ENCODE data around the gene RBP5.

Gene RBP5

DNA sequence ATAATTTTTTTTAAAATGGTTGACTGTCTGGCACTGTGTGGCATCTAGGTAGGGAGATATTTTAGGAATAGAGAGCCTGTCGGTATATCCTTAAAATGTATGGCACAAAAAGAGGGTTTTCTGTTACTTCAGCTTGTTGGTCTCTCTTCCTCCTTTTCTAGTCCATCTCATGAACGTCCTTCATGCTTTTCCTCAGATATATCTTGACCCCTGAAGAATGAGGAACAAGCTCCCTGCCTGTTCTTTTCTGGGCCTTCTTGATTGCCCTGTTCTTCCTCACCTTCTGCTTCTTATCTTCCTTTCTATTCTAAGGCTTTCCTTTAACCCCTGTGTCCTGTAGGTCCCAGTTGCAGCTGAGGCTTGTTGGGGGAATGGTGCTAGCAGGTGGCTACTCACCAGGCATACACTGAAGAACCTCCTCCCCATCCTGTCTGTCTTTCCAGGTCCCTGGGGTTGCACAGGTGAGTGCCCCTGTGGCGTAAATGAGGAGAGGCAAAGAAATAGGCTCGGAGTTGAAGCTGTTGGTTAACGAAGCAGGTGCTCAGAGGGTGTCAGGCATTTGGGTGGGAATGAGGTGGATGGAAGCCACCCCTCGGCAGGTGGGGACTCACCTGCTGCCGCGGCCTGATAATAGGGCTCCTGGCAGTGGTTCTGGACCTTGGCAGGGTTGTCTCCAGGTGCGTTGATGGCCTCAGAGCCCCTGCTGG is 29.2 kb downstream of the RBP5 start:
- DNase-seq = no peak

GRCh38 chr12:7096979-7097378 is 31.7 kb downstream of the RBP5 start:
- DNase-seq = no peak

DNA sequence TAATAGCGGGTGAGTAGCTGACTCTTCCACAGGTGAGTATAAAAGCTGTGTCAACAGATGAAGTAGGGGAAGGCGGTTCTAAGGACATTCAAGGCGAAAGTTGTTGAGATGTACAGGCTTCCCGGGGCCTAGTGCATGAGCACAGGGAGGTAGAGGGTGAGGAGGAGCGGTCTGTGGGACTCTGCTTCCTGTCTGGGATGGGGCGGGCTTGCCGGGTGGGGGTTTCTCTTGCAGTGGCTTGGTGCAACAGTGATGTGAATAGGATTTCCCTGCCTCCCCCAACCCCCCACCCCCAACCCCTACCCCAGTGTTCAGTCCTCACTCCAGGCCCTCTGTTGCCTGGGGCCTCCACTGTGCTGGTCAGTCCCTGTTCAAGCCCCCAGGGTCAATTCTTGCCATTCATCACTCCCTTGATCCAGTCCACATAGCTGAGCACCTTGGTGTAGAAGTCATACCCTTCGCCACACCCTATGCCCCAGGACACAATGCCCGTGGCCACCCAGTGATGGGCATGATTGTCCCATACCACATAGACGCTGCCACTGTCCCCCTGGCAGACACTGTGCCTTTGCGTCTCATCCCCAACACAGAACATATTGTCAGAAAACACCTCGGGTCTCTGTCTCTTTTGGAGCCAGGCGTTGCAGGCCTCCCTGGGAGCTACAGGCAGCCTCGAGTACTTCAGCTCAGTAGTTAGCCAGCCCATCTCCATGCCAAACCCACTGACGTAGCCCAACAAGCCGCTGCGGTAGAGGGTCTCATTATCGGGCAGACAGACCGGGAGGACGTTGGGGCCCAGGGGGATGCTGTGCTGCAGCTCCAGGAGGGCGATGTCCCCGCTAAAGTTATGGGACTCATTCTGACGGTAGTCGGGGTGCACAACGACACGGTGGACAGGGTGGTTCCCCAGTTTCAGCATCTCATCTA is 32.4 kb downstream of the RBP5 start:
- no peak for DNase-seq

DNA sequence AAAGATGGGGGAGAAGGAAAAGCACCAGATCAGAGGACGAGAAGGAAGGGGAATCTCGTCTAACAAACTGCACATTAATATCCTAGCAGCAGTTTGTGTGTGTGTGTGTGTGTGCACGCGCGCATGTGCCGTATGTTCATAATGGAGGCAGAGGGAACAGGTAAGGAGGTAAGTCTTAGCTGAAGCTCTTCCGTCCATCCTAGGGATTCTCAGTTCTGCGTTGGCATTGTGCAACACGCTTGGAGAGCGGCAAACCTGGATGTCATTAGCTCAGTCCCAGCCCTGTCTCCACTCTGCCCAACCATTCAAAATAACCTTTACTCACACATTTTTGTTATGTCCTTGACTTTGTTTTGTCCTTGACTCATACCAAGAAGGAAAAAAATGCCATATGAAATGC is 34.8 kb downstream of the RBP5 start:
- DNase-seq = no peak

DNA sequence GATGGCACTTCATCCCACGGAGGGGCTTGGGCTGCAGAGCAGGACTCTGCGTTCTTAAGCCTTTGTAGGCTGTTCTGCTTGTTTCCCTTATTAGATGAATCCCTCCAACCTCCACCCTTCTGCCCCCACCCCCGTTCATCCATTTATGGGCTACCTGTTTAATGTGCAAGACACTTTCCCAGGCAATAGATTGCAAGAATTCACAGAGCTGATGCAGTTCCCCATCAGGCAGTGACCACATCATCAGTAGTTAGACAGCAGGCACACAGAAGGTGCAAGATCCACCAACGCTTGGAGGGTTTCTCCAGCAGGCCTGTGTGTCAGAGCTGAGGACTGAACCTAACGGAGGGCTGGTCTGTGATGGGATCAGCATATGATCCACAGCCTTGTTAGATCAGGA is 35.2 kb downstream of the RBP5 start:
- DNase-seq = no peak

GRCh38 chr12:7092986-7093460 is 35.7 kb downstream of the RBP5 start:
- DNase-seq = no peak

DNA sequence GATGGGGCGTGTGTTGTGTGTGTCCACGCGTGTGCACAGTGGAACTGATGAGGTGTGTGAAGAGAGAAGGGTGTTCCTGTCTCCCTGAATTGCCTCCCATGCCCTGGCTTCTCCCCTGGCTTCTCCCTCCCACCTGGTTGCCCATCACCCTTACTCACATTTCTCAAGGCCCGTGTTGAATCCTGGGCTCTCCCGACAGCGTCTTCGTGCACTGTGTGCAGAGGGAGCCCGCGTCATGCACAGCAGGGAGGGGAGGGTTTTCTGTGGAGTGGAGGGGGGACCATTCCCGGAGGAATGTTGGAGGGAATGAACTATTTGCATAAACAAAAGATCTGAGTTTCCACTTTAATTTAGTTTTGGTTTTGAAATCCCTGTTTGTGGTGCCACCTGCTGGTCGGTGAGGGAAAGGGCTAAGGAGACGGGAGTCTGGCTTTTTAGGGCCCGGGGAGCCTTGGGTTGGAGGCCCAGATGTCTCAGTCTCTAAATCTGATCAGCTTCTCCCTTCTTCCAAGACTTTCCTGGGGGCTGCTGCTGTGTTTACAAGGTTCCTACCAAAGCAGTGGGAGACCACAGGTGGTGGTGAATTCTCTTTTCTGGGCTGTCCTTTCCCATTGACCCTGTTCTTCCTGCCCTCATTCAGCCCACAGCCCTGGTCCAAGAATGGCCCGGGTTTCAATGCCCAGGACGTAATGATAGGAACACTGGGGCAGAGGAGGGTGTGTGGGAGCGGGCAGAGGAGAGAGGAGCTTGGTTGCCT is 36.3 kb downstream of the RBP5 start, which contains the start of gene C1R:
C1R (minus strand) TSS at position 217 of the 757 bp plus-strand sequence; CDS start at position 160, 57 bp downstream.
- DNase-seq = peak; percentile 82

GRCh38 chr12:7091660-7092228 is 36.9 kb downstream of the RBP5 start:
- no peak for DNase-seq

- no peak for DNase-seq
Observed at GRCh38 chr12:7091171-7091570, 37.5 kb downstream of the RBP5 start.

DNA sequence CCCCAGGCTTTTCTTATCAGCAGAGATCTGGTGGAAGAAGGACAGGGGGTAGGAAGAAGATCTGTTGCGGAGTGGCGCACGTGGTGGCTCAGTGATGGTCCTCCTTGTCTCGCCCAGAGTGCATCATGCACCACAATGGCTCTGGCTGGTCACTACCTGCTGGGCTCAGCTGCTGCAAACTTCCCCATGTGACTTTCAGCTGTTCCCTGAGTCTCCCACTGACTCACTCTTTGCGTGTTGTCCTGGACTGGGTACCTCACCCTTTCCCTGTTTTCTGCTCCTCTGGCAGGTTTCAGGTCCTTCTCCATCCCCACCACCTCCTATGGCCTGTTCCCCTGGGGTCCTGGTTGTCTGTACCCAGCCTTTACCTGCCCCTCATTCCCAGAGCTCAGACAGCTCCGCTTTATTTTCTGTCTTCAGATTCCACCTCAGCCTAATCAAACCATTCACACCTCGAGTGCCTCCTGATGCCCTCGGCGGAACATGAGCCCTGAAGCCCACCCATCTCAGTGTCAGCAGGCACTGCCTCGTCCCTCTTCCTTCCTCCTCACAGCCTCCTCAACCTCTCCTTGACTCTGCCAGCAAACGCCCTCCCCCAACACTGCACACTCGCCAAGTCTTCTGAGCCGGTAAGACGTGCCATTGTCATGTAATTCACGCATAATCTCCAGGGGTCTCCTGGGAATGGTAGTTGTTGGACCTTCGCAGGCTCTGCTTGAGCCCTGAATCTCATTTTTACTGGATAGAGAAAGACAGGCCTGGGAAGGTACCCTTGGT is 38.3 kb downstream of the RBP5 start:
- no peak for DNase-seq

- DNase-seq = no peak
Observed at GRCh38 chr12:7089196-7089871, 39.4 kb downstream of the RBP5 start.

GRCh38 chr12:7083125-7083524 is 45.6 kb downstream of the RBP5 start:
- no peak for DNase-seq

DNA sequence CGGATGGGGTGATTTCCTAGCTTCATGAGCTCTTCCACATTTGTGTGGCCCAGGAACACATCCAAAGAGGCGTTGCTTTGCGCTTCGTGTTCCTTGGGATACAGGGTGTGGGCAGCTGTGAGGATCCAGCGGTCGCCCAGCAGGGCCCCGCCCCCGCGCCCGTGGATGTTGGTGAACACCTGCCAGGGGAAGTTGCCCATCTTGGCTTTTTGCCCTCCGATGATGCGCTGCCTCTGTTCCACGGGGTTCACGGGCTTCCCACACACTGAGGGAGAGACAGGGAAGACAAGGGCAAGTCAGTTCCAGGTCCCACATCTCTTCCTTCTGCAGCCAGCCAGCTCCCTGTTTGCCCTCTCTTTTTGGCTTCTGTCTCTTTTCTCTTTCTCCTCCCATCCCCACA is 47.7 kb downstream of the RBP5 start:
- no peak for DNase-seq

GRCh38 chr12:7079826-7080125 is 48.9 kb downstream of the RBP5 start:
- DNase-seq = no peak

DNA sequence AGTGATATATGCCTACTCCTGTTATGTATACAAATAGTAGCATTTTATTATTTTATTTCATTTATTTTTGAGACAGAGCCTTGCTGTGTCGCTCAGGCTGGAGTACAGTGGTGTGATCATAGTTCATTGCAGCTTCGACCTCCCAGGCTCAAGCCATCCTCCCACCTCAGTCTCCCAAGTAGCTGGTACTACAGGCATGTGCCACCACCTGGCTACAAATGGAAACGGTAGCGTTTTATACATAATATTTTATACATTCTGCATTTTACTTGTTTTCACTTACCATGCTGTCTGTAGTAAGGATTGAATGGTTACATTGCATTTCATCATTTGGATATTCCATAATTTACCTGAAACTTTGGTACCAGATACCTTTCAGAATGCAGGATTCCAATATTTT is 50.5 kb downstream of the RBP5 start:
- no peak for DNase-seq

DNA sequence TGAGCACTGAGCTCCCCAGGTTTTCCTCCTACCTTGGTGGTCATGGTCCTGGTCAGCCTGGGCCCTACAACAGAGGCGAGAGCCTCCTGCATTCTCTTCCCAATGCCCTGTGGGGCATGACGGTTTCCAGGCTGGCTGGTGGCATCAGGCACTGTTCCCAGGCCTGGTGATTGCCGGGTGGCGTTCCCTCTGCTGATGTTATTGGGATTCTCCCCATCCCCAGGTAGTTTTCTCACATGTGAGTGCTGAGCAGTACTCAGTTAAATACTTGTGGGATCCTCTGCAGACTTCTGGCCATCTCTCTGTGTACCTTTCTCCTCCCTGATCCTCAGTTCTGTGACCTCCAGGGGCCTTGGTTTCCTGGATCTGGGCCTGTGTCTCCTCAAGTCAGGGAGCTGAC is 52.2 kb downstream of the RBP5 start:
- DNase-seq = no peak

- no peak for DNase-seq
Observed at GRCh38 chr12:7075939-7076338, 52.8 kb downstream of the RBP5 start.

DNA sequence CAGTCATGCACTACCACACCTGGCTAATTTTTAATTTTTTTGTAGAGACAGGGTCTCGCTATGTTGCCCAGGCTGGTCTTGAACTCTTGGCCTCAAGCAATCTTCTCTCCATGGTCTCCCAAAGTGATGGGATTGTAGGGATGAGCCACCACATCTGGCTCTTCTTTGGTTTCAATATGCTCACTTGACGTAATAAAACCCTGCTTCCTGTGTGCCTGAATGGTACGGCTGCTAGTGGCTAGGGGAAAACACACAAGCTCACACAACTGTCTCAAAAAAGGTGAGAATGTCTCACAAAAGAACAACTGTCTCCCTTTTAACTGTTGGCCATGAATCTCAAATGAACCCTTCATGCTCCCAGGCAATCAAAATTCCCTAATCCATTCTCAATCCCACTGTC is 53.2 kb downstream of the RBP5 start:
- no peak for DNase-seq

DNA sequence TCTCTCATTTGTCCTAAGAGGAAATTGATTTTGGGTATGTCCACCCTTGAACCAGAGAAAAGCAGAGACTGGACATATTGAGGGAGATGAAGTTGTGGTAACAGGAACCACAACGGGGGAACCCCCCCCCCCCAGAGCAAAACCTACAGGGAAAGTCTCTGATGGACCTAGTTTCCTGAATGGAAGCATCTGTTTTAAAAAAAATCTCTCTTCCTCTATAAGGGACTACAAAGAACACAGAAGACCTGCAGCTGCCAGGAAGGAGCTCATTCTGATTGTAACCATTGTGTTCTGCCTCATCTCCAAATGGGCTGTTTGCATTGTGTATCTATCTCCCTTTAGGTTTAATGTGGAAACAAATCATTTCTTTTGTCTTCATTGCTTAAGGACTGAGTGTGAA is 54.7 kb downstream of the RBP5 start:
- no peak for DNase-seq

All from CD4-positive, alpha-beta T cell treated with Interleukin-17A for 4 hours (primary cell).